Measurements from ENCODE around the gene ZNF292.
"Not testable (repeated sequence)": the region's sequence is repeated elsewhere in the genome, so short reads cannot be mapped to it uniquely, and the experiment has no call there.

Gene ZNF292

DNA sequence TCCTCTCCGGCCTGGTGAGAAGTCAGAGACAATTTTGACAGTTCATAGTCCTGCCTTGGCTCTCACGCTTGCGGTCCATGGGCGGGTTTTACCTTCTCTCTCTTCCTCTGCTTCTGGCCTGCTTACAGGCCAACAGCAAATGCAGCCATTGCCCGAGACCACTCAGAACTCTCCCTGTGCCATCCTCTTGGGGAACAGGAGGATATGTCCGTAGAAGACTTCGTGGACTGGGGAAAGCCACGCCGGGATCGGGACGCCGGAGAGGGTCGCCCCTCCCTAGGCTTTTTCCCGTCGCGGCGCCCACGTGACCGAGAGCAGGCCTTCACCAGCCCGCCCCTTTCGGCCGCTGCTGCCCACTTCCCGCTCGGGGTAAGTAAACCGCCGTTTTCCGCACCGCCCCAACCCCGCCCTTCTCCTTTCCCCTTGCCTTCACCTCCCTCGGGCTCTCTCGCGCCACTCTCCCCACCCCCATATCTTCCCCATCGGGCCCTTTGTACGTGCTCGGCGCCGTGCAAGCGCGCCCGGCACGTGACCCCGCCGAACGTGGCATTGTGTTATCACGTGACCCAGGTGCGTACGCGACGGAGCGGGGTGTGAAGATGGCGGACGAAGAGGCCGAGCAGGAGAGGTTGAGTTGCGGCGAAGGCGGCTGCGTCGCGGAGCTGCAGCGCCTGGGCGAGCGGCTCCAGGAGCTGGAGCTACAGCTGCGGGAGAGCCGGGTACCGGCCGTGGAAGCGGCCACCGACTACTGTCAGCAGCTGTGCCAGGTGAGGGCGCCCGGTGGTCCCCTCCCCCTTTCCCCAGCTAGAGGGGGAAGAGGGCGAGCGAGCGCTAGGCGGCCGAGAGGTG is at the start of gene ZNF292:
Gene ZNF292 (plus strand): TSS at position 573 of the 849 bp plus-strand sequence. CDS start 27 bp downstream, at position 600.
- DNase-seq = peak; percentile 93

GRCh38 chr6:87105823-87106222 is 49.5 kb upstream of the ZNF292 start:
- DNase-seq = no peak

- no peak for DNase-seq
Measured at GRCh38 chr6:87110636-87111035, 44.7 kb upstream of the ZNF292 start.

DNA sequence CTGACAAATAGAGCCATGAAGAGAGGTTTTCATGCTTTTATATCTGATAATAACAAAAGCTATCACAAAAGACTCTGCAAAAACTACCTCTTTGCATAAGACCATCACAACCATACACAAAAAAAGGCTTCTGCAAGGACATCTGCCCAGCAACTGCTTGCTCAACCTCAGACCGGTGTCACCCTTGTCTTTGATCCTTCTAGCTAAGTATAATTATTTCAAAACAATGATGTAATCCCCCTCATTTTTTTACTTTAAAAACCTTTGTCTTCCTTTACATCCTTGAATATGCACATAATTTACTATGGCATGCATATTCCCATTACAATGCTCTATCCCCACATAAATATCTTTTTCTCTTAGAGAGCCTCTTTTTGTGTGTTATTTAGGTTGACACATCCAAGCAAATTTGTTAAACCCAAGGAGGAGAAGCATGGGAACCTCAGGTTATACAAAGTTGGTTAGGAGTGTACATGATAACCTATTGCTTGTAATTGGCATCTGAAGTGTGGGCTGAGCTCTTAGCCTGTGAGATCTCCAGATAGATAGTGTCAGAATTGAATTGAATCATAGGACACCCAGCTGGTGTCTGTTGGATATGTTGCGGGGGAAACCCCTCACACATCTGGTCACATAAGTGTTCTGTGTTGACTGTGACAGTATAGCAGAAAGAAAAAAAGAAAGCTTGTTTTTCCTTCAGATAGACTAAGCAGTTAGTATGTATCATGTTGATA is 39.8 kb upstream of the ZNF292 start:
- no peak for DNase-seq

DNA sequence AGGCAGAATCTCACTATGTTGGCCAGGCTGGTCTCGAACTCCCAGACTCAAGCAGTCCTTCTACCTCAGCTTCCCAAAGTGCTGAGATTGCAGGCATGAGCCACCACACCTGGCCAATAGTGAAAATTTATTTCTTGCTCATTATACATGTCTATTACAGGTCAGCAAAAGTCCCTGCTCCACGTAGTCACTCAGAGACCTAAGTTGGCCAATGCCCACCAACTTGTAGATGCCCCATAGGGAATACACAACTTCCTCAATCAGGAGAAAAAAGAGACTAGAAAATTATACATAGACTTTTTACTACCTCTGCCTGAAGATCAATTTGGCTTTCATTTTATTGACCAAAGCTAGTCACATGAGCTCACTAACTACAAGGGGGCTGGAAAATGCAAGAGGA is 38.4 kb upstream of the ZNF292 start:
- DNase-seq = no peak

DNA sequence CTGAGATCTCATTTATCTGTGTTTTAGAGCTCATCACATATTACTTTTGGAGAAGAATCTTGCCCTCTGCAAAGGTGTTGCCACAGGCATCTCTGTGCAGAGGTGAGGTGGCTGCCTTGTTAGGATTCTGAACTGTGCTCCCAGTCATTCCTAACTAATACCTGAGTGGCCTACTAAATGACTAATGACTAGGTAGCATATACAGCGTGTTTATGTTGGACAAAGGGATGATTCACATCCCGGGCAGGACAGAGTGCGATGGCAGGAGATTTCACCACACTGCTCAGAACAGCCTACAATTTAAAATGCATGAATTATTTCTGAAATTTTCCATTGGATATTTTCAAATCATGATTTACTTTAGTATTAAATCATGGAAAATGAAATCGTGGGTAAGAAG is 37.3 kb upstream of the ZNF292 start:
- DNase-seq = no peak

DNA sequence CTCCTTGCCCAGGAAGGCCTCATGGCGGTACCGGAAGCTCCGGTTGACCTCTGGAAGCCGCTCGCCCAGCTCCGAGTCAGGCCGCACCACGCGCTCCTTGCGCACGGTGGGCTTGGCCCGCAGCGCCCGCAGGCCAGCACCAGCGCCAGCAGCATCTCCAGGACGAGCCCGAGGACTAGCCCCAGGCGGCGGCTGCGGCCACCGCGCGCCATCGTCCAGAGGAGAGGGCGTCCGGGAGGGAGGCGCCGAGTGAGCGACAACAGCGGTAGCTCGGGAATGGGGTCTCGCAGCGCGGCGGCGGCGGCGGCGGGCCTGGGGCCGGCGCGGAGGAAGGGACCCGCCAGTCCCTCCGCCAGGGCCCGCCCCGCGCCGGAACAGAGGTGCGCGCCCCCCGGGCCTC is 32.9 kb upstream of the ZNF292 start:
- no peak for DNase-seq

DNA sequence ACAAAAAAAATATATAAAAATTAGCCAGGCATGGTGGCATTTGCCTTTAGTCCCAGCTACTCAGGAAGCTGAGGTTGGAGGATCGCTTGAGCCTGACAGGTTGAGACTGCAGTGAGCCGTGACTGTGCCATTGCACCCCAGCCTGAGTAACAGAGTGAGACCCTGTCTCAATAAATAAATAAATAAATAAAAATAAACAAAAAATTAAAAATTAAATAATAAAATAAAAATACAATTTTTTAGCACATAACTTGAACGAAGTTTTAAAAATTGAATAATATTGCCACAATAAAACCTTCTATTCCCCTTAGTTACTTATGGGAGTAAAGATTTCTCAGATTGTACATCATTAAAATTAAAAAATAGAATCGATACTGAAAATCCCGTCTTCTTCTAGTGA is 31.3 kb upstream of the ZNF292 start:
- DNase-seq = no peak

DNA sequence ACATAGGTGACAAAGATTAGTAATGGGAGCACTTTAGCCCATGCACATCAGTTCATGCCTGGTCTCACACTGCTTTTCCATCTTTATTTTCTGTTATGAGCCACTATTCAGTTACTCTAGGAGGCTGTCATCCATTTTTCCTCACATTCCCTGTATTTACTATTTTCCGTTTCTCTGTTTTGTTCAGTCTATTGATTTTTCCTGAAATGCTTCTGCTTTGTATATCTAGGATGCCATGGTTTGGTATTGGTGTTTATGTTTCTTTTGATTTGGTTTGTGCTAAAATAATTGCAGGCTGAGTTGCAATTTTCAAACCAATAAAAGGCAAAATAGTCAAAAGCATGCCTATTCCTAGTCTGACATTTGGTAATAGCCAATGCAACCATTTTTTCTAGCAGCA is 28.9 kb upstream of the ZNF292 start:
- DNase-seq = no peak

DNA sequence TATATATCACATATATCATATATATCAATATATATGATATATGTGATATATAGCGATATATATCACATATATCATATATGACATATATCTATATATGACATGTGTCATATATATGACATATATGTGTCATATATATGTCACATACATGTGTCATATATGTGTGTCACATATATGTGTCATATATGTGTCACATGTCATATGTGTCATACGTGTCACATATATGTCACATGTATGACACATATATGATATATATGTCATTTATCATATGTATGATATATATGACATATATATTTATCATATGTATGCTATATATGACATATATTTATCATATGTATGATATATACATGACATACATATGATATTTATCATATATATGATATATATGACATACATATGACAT is 27.6 kb upstream of the ZNF292 start:
- no peak for DNase-seq

GRCh38 chr6:87136963-87137362 is 18.4 kb upstream of the ZNF292 start:
- DNase-seq = no peak

DNA sequence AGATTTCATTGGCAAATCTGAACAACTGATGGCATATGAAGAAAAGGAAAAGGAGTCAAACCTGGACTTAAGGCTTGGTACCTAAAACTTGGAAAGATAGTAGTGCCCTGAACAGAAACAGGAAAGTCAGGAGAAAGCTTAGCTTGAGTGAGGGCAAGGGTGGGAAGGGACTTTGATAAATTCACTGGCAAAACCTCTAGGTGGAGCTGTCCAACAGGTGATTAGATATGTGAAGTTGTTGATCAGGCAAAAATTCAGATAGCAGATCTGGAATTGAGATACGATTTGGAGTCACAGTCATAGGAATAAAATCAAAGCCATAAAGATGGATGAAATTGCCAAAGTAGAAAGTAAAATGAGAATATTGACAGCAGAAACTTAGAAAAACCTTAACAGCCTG is 16.1 kb upstream of the ZNF292 start:
- DNase-seq = peak; percentile 25

DNA sequence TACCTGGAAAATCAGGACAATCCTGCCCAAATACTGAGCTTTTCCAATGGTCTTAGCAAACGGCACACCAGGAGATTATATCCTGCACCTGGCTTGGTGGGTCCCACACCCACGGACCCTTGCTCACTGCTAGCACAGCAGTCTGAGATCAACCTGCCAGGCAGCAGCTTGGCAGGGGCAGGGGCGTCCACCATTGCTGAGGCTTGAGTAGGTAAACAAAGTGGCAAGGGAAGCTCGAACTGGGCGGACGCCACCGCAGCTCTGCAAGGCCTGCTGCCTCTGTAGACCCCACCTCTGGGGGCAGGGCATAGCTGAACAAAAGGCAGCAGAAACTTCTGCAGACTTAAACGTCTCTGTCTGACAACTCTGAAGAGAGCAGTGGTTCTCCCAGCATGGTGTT is 15.4 kb upstream of the ZNF292 start:
- not testable (repeated sequence) for DNase-seq

GRCh38 chr6:87146363-87146762 is 9.0 kb upstream of the ZNF292 start:
- no peak for DNase-seq

- DNase-seq = no peak
Measured at GRCh38 chr6:87150406-87150805, 5.0 kb upstream of the ZNF292 start.

DNA sequence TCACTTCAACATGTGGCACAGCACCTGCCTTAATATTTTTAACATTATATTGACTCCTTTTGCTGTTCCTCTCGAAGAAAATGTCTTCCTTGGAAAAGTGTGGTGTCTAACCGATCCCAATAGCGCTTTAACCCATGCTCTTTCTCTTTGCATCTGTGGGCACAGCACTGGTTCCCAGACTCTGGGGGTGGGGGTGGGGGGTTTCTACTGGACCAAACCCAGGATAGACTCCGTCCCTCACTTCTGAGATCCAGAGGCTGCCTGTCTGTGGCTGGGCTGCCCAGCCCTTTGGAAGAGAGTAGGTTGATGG is 3.9 kb upstream of the ZNF292 start:
- DNase-seq = no peak

- peak; percentile 75 for DNase-seq
Measured at GRCh38 chr6:87151781-87152525, 3.4 kb upstream of the ZNF292 start.

DNA sequence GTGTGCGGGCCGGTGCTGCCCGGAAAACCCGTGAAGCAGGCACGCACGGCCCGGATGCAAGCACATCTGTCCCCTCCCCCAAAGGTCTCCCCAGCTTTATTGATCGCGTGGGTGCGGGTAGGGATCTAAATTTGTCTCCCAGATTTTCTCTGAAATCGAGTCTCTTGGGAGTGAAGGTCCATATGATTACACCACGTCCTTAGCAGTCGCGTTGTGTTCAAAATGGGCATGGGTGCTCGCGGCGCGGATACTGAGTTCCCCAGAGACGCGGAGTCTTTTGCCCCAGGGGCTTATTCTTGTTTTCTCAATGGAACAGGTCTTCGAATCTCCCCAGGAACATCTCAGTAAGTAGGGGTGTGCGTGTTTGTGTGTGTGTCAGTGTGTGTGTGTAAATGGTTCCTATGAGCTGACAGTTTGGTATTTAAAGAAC is 2.8 kb upstream of the ZNF292 start:
- DNase-seq = no peak

DNA sequence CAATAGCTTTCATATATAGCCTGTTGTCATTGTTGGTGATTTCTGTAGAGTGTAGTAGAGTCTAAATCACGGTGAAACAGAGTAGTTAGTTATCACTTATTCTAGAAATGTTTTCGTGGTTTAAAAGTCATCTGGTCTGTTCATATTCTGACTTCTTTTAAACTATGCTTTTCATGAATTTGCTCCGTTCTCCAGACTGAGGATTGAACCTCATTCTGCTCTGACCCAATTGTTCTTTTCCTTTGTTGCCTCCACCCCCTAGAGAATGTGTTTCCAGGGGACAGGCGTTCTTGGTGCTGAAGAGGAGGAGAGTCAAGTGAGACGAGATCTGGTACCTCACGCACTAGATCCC is 748 bp upstream of the ZNF292 start:
- no peak for DNase-seq

DNA sequence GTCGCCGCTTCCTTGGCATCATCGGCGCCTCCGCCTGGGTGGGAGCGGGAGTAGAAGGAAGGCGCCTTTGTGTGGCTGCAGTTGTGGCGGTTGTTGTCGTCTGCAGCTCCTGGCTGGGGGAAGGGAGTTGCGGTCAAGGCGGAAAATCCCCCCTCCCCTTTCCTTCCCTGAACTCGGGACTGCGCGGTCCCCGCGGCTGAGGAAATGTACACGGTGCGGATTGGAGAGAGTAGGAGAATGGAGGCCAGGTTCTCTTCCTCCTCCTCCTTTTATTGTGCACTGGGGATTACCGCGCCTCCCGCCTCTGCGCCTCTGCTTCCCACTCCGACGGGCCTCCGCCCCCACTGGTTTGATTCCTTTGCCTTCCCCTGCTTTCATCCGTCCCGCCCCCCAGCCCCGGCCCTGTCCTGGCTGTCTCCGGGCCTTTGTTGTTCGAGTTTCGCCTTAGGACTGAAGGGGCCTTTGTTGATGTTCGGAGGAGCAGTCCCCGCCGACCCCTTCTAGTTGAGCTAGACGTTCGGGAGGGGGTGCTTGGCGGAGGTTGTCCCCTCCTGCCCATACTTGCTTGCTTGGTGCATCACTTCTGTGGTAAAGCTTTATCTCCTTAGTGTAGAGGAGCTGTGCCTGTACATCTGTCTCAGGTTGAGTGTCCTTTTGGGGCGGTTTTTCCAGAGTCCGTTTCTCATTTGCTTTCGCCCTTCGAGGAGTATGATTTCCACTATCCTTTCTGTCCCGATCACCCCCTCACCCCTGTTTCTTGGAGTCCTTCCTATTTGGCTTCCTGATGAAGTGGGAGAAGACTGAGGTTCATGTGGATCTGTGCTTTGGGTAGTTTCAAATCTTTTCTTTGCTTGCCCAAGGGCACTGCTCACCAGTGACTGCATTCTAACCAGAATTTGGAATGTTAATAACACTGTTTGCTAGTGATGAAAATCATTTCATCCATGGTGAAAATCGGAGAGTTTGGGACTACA is 764 bp downstream of the ZNF292 start:
- DNase-seq = peak; percentile 47

DNA sequence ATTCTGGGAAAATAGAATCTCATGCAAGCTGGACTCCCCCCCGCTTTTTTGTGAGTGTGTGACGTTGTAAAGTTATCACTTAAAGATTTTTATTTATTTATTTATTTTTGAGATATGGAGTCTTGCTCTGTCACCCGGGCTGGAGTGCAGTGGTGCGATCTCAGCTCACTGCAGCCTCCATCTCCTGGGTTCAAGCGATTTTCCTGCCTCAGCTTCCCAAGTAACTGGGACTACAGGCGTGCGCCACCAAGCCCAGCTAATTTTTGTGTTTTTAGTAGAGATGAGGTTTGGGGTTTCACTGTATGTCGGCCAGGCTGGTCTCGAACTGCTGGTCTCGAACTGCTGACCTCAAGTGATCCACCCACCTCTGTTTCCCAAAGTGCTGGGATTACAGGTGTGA is 2.2 kb downstream of the ZNF292 start:
- DNase-seq = not testable (repeated sequence)

GRCh38 chr6:87161299-87161698 is 5.9 kb downstream of the ZNF292 start:
- no peak for DNase-seq

GRCh38 chr6:87164004-87164403 is 8.6 kb downstream of the ZNF292 start:
- no peak for DNase-seq

All from activated CD8-positive, alpha-beta memory T cell treated with anti-CD3 and anti-CD28 coated beads, Interleukin-2, amount 50 U/mL, for 4 hours (primary cell).